Measurements from ENCODE around the gene NT5C2.
"Not testable (repeated sequence)": the region's sequence is repeated elsewhere in the genome, so short reads cannot be mapped to it uniquely, and the experiment has no call there.

The NT5C2 gene

GRCh38 chr10:103069453-103070331 is 123.4 kb downstream of the NT5C2 start:
- TF ChIP-seq POLR2A (IDR thresholded peaks at IDR 0.05; ENCODE audit: extremely low read depth, insufficient read length) (no peak), MYC (IDR thresholded peaks at IDR 0.05; ENCODE audit: low read depth, low read length) (no peak), CTCF (IDR thresholded peaks at IDR 0.05; ENCODE audit: low read depth, low read length) (peak; percentile 49), MAX (IDR thresholded peaks at IDR 0.05; ENCODE audit: low read depth, low read length) (no peak)
- peak; percentile 69 for DNase-seq (ENCODE audit: low read depth)

GRCh38 chr10:103067956-103068355 is 125.1 kb downstream of the NT5C2 start:
- TF ChIP-seq POLR2A (IDR thresholded peaks at IDR 0.05; ENCODE audit: extremely low read depth, insufficient read length) = no peak
- H3K4me3 ChIP-seq (ENCODE audit: low read depth, low read length) = no peak overlapping the region
- DNase-seq (ENCODE audit: low read depth) = no peak

More at GRCh38 chr10:103069453-103070331, 123.4 kb downstream of the NT5C2 start:
- H3K4me3 ChIP-seq (ENCODE audit: low read depth, low read length) = no peak overlapping the region

- no peak overlapping the region for H3K4me3 ChIP-seq (ENCODE audit: low read depth, low read length)
- DNase-seq (ENCODE audit: low read depth) = no peak
- TF ChIP-seq CTCF (IDR thresholded peaks at IDR 0.05; ENCODE audit: low read depth, low read length) (no peak), MAX (IDR thresholded peaks at IDR 0.05; ENCODE audit: low read depth, low read length) (no peak)
Measured at GRCh38 chr10:103067484-103067883, 125.6 kb downstream of the NT5C2 start.

- H3K4me3 ChIP-seq (ENCODE audit: low read depth, low read length); DNase-seq (ENCODE audit: low read depth): not testable (repeated sequence)
Measured at GRCh38 chr10:103067099-103067477, 126.0 kb downstream of the NT5C2 start.

GRCh38 chr10:103066141-103067098 is 126.7 kb downstream of the NT5C2 start:
- no peak overlapping the region for H3K4me3 ChIP-seq (ENCODE audit: low read depth, low read length)
- no peak for DNase-seq (ENCODE audit: low read depth)
- TF ChIP-seq CTCF (IDR thresholded peaks at IDR 0.05; ENCODE audit: low read depth, low read length) = no peak
- no peak for TF ChIP-seq MAX (IDR thresholded peaks at IDR 0.05; ENCODE audit: low read depth, low read length)

GRCh38 chr10:103064956-103065355 is 128.1 kb downstream of the NT5C2 start:
- H3K4me3 ChIP-seq (ENCODE audit: low read depth, low read length) = no peak overlapping the region
- DNase-seq (ENCODE audit: low read depth) = no peak
- TF ChIP-seq MYC (IDR thresholded peaks at IDR 0.05; ENCODE audit: low read depth, low read length) (no peak), POLR2A (IDR thresholded peaks at IDR 0.05; ENCODE audit: extremely low read depth, insufficient read length) (no peak), MAX (IDR thresholded peaks at IDR 0.05; ENCODE audit: low read depth, low read length) (no peak), CTCF (IDR thresholded peaks at IDR 0.05; ENCODE audit: low read depth, low read length) (no peak)

Data from NB4 (cell line).